Measurements from ENCODE around the gene DUSP16.
A peak's percentile ranks its signal among the peaks of the same experiment; 100 is the strongest.
"Not testable (repeated sequence)": the region's sequence is repeated elsewhere in the genome, so short reads cannot be mapped to it uniquely, and the experiment has no call there.

Gene DUSP16

DNA sequence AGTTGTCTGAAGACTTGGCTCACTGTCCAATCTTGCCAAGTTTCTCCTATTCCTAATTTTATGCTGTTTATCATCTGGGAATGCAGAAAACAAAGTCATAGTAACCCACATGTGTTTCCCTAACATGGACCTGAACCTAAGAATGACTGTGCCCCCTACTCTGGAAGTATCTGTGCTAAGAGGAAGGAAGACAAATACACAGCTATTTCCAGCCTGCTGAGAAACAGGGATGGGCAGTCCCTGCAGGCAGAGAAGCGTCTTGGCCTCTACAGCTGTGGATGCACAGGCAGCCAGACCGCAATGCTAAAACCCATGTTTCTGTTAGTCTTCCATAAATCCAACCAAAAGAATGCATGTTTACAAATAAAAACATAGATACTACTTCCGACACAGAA, 56.2 kb downstream of the DUSP16 start:
- peak; percentile 43 for DNase-seq (ENCODE audit: low read depth)
- H3K4me3 ChIP-seq (replicated peaks; ENCODE audit: low read depth, low read length): peak overlapping the region; percentile 28
- TF ChIP-seq, protein P1, sequence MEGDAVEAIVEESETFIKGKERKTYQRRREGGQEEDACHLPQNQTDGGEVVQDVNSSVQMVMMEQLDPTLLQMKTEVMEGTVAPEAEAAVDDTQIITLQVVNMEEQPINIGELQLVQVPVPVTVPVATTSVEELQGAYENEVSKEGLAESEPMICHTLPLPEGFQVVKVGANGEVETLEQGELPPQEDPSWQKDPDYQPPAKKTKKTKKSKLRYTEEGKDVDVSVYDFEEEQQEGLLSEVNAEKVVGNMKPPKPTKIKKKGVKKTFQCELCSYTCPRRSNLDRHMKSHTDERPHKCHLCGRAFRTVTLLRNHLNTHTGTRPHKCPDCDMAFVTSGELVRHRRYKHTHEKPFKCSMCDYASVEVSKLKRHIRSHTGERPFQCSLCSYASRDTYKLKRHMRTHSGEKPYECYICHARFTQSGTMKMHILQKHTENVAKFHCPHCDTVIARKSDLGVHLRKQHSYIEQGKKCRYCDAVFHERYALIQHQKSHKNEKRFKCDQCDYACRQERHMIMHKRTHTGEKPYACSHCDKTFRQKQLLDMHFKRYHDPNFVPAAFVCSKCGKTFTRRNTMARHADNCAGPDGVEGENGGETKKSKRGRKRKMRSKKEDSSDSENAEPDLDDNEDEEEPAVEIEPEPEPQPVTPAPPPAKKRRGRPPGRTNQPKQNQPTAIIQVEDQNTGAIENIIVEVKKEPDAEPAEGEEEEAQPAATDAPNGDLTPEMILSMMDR (IDR thresholded peaks at IDR 0.05; ENCODE audit: low read length, missing control alignments): no peak

- peak; percentile 47 for DNase-seq (ENCODE audit: low read depth)
- peak overlapping the region; percentile 28 for H3K4me3 ChIP-seq (replicated peaks; ENCODE audit: low read depth, low read length)
- TF ChIP-seq, protein P1 (IDR thresholded peaks at IDR 0.05; ENCODE audit: low read length, missing control alignments): no peak
These were observed 56.8 kb downstream of the DUSP16 start for GRCh38 chr12:12505544-12506495.

GRCh38 chr12:12503384-12504078, 59.1 kb downstream of the DUSP16 start:
- no peak for DNase-seq (ENCODE audit: low read depth)
- no peak overlapping the region for H3K4me3 ChIP-seq (replicated peaks; ENCODE audit: low read depth, low read length)

GRCh38 chr12:12502815-12503151, 59.9 kb downstream of the DUSP16 start:
- TF ChIP-seq, protein P1 (IDR thresholded peaks at IDR 0.05; ENCODE audit: low read length, missing control alignments): no peak
- no peak overlapping the region for H3K4me3 ChIP-seq (replicated peaks; ENCODE audit: low read depth, low read length)
- no peak for DNase-seq (ENCODE audit: low read depth)

More at GRCh38 chr12:12503384-12504078, 59.1 kb downstream of the DUSP16 start:
- TF ChIP-seq, protein P1 (IDR thresholded peaks at IDR 0.05; ENCODE audit: low read length, missing control alignments): no peak

DNA sequence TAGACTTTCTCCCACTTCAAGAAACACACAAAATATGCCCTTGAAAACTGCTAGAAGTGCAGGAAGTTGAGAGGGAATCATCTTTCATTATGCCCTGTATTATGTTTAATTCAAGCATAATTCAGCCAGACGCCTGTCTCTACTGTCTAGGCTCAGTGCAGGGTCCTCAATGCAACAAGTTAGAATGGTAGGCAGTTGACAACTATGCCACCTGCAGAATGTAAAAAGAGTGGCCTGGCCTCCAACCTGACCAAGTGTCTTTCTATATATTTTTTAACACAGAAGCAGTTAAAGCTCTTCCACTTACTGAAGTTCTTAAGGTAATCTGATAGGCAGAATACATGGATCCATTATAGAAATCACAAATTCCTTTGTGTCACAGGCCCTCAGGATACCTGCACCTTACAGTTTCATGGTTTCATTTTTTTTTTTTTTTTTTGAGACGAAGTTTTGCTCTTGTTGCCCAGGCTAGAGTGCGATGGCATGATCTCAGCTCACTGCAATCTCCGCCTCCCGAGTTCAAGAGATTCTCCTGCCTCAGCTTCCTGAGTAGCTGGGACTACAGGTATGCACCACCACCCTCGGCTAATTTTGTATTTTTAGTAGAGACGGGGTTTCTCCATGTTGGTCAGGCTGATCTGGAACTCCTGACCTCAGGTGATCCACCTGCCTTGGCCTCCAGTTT, 60.4 kb downstream of the DUSP16 start:
- not testable (repeated sequence) for DNase-seq (ENCODE audit: low read depth); H3K4me3 ChIP-seq (replicated peaks; ENCODE audit: low read depth, low read length)

- H3K4me3 ChIP-seq (replicated peaks; ENCODE audit: low read depth, low read length): no peak overlapping the region
- no peak for DNase-seq (ENCODE audit: low read depth)
- TF ChIP-seq, protein P1 (IDR thresholded peaks at IDR 0.05; ENCODE audit: low read length, missing control alignments): no peak
These were observed 61.5 kb downstream of the DUSP16 start for GRCh38 chr12:12501121-12501520.

All from fibroblast of pulmonary artery (primary cell).